GM19239 (cell line): Measurements from ENCODE around the gene LACC1.
A peak's percentile ranks its signal among the peaks of the same experiment; 100 is the strongest.

Experiments used
- DNase-seq: peaks from one replicate; pipeline ENCODE4 v3.0.0; 2011; ENCODE audit warnings: low spot score; ENCODE audit not compliant: insufficient read length
- FAIRE-seq: peaks from 2 replicates; lab custom pipeline; 2011; peaks lifted over from hg19 to GRCh38; lab: Jason Lieb, UNC

The LACC1 gene

DNA sequence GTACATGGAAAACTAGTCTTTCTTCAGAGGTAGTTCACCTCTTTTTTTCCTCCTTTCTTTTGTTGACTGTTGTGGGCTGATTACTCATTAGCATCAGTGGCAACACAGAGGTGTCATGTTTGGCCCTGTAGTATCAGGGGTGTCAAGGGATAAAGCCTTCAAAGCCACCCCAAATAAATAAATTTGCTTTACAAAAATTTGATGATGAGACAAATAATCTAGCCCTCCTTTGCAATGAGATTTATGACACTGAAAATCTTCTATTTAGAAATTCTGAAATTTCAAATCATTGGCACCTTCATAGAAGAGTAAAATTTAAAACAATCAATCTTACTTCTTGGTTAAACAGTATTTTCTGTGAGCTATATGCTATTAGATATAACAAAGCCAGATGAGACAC is 1.9 kb downstream of the LACC1 start:
- DNase-seq = no peak
- FAIRE-seq = no peak

DNA sequence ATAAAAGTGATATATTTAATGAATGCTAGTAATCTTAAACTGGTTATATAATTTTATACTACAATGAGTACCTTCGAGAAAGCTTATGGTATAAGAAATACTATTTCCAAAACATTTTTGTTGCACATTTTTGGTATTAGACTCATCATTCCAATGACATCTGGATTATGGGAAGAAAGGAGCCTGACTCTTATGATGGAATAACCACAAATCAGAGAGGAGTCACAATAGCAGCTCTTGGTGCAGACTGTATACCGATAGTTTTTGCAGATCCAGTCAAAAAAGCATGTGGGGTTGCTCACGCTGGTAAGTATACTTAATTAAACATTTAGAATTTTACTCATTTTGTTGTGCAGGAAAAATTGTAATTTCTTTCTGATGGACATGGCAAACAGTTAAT is 3.9 kb downstream of the LACC1 start:
- FAIRE-seq (no peak), DNase-seq (no peak)

DNA sequence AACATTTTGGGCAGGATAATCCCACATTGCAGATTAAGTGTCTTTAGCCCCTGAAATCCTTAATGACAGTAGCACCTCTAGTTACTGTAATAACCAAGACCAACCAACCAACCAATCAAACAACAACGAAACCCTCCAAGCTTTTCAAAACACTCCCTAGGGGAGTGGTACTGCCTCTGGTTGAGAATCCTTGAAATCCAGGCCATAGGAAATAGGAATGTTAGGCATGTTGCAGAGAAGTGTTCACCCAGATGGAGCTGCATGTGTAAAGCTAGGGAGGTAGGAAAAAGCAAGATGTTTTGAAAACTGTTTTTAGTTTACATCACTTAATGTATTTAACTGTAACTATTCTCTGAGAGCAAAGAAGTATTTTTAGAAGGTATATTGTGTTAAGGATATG is 4.5 kb downstream of the LACC1 start:
- FAIRE-seq = no peak

DNA sequence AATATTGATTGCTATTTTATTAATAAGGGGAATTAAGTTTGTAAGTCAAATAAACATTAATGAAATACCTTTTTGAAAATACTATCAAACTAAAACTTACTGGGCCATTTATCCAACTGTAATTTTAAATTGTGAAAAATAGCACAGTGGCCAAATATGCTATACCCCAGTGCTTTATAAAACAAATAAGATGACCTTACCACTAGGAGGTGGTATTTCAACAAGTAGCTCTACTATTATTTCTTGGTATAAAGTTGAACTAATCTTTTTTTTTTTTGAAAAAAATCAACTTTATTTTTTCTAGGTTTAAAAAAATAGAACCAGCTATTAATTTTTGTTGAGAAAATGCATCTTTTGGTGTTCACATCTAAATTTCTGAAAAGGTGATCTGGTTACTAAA is 14.7 kb downstream of the LACC1 start:
- no peak for DNase-seq
- FAIRE-seq = no peak

More for the DNA sequence above, 4.5 kb downstream of the LACC1 start:
- no peak for DNase-seq

DNA sequence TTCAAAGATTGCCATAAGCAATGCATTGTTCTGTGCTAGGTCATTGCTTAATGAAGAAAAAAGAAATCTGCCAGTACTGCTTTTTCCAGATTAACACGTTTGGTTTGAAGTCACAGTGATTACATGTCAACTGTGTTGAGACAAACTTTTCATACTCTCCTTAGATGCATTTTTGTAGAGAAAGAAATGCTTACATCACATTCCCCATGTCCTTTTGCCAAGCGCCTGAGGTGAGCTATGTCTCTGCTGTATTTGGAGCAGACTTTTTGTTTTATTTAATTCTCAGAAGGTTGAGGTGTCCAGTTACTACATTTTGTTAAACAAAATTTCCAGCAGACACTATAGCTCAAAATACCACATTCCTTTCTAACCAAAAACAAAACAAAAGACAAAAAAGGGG is 16.2 kb downstream of the LACC1 start:
- DNase-seq (no peak), FAIRE-seq (no peak)

DNA sequence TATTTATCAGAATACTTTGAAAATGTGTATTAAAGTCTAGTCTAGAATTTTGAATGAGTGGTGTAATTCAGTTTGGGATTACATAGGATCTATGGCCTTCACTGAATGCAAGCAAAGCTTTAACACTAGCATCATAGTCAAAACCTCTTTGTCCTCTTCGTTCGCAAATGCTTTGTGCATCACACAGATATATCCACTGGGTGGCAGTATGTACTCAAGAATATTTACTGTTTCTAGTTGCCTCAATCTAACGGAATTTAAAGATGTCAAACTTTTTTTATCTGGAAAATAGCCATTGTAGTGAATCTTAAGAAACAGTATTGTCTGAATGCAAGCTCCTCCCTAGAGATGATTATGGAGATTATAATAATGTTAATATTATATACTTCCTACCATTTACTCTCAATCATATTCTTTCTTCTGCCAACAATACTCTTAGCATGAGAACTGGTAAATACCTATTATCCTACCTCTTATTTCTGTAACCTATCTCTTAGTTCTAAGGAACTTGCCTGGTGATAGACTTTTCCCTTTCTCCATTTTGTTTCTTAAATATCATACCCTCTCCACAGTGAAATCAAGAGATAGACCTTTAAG is 25.8 kb downstream of the LACC1 start:
- DNase-seq (peak; percentile 23), FAIRE-seq (peak; percentile 90)

DNA sequence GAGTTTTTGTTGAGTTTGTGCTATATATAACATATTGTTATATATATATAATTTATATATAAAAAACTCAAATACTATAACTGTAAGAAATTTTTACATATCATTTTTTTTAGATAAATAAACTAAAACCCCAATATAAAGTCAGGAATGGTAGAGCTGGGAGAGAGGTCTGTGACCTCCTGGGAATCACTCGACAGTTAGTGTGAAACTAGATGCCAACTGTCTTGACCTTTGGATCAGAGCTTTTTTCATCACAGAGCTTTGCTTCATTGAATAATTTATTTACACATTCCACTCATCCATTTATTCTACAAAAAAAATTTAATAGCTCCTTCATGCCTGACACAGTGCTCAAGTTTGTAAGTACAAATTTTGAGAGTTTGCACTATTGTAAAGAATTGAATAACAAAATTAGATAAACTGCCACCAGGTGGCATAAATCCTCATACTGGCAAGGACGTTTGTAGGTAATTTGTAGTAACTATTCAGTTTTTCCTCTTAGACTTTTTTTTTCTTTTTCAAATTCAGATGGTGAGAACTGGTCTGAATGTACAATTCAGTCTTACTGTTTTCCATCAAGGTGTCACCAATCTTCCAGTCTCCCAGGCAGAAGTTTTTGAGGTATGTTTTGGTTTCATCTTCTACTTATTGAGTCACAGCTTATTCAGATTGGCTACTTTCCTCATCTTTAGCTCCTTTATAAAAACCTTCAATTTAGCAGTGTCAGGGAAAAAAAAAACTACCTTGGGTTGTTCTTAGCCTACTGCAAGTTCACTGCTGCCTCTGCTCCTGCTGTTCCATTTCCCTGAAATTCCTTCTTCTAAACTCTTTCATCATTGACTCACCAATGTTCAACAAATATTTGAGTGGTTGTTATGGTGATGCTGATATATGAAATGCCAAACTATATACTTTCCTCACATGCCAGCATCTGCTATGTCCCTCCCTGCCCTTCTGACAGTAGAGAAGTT is 28.7 kb downstream of the LACC1 start:
- no peak for FAIRE-seq
- DNase-seq = no peak

DNA sequence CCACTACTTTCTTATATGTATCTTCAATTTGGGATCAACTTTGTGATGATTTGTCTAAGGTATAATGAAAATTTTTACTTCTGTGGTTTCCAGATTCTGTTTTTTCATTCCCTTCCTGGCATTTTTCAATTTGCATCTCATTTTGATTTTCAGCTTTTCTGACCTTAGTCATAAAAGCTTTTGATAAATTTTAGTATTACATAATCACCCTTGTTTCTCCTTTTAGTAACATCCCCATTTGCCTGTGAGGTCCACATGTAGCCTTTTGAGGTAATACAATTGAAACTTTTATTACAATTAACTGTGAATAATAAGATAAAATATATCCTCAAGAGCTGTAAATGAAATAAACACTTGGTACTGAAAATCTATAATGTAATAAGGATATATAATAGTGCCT is 31.2 kb downstream of the LACC1 start:
- FAIRE-seq (no peak), DNase-seq (no peak)

DNA sequence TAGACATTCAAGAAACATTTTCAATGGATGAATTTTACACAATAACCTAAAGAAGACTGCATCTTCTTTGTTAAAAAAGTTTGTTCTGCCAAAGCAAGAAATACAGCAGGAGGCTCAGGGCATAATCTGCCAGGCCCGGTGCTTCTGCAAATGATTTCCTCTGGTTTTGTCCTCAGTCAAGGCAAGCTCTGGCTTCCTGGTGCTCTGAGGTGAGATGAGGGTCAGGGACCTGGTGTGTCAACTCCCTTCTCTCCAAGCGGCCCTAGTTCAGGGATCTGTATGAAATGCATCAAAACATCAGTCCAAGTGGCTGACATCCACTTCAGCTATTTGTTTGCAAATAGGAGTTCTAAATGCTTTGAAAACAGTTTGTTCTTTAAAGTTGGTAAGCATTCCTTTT is 31.6 kb downstream of the LACC1 start:
- FAIRE-seq = no peak
- no peak for DNase-seq

DNA sequence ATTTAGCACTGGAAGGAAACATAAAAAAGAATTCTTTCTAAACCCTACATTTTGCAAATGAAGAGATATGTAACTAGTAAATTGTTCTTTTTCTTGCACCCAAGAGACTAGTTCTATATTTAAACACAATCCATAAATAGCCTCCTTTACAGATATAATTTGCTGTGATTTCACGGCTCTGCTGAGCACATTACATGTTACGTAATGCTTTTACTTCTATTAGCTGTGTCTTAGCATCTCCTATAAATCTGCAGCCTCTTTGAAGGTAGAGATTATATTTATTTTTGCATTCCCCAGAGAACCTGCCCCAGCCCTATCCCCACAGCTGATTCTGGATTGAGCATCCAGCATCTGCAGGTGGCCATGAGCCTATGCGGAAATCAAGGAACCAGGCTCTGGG is 32.2 kb downstream of the LACC1 start:
- DNase-seq (no peak), FAIRE-seq (no peak)

DNA sequence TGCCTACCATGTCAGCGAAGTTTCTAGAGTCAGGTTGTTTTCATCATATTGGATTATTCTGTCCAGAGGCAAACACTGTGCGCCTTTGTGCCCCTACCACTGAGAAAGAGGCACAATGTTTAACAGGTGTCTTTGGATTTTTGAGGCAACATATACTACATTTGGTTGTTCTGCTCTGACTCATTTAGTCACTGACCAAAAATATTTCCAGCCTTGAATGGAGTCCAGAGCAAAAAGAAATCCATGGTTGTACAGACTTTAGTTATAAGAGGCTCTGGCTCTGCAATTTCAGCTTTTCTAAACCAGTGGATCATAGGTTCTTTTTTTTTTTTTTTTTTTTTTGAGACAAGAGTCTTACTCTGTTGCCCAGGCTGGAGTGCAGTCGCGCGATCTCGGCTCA is 35.7 kb downstream of the LACC1 start:
- no peak for DNase-seq
- FAIRE-seq = no peak

DNA sequence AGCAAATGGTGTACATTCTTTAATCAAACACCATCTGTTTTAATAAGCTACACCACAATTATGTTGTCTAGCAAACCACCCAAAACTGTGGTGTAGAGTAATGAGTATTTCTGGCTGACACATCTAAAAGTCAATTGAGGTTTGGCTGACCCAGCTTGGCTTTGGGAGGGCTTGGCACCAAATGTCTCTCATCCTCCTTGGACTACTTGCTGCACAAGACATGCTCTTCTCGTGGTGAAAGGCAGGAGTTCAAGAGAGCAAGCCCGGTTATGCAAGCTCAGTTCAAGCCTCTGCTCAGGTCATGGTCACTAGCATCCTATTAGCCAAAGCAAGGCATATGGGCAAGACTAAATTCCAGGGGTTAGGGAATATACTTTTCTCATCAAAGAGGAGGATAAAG is 37.1 kb downstream of the LACC1 start:
- DNase-seq (no peak), FAIRE-seq (no peak)

DNA sequence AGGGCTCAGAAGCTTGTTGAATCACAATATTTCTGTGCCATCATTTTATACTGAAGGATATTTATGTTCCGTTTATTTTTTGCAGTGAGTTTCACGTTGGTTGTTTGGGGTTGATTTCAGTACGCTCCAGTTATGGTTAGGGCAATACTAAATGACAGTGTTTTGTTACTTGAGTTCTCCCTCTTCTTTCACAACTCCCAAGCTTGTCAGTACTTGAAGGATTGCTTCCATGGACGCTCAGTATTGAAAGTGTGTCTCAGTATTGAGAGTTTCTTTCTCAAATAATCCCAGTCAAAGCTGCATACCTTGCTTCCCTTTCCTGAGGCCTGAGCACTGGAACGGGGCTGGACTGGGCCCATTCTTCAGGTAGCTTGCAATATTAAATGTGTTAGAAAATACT is 38.9 kb downstream of the LACC1 start:
- FAIRE-seq (no peak), DNase-seq (no peak)

DNA sequence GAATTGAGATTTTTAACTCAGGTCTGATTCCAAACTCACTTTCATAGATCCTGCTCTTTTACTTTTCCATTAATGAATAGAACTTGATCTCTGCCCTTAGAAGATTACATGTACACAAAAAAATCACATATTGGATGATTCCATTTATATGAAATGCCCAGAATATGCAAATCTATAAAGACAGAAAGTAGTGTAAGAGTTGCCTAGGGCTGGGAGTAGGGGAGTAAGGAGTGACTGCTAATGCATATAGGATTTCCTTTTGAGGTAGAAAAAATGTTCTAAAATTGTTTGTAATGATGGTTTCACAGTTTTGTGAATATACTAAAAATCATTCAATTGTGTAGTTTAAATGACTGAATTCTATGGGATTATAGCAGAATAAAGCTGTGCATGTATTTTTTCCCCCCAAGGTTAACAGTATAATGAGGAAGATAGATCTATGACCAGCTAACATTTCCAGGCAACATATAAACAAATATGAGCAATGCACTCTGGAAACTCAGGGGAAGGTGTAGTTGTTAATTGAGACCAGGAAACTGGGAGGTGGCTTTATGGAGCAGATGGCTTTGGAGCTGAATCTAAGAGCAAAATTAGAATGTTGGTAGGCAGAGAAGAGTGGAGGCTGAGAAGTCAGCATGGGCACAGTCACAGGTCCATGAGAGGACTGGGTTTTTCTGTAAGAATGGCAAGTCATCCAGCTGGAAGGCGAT is 41.4 kb downstream of the LACC1 start:
- FAIRE-seq (no peak), DNase-seq (no peak)

DNA sequence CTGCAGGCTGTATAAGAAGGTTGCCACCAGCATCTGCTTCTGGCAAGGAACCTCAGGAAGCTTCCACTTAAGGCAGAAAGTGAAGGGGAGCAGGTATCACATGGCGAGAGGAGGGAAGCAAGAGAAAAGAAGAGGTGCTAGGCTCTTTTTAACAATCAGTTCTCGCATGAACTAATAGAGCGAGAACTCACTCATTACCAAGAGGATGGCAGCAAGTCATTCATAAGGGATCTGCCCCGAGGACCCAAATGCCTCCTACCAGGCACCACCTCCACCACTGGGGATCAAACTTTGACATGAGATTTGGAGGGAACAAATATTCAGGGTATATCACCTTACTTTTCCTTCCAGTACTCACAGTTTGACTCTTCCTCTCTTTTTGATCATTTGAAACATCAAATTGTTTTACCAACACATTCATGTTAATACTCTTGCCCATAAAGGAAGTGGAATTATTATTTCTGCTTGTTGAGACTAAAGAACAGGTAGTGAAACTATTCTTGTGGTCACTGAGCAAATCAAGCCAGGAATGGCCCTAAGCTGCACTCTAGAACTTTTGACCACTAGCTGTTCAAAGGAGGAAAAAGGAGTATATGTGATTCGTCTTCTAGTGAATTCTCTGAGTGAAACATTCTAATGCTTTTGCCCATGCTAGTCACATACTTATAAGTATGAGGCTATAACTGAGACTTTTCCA is 45.0 kb downstream of the LACC1 start:
- peak; percentile 7 for DNase-seq
- FAIRE-seq = peak; percentile 81

DNA sequence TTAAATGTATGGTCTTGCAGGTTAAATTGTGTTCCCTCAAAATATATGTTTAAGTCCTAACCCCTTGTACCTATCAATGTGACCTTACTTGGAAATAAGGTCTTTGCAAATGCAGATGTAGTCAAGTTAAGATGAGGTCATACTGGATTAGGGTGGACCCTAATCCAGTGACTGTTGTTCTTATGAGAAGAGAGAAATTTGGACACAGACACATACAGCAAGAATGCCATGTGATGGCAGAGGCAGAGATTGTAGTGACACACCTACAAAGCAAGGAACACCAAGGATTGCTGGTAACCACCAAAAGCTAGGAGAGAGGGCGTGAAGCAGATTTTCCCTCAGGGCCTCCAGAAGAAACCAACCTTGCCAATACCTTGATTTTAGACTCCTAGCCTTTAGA is 50.2 kb downstream of the LACC1 start:
- FAIRE-seq (no peak), DNase-seq (no peak)

DNA sequence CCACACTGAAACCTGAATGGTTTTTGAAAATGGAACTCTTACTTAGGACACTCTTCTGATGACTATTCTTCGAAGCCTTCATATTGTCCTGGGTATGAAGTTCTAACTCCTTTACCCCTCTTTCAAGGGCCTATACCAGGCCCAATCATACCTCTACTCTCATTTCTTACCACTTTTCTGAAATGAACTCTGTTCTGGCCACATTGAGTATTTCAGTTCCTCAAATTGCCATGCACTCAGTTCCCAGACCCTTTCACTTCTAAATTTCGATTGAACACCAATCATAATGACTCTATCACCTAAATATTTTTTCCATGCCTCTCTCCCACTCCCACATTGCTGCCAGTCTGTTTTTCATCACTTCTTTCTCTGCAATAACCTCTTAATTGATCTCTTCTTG is 53.7 kb downstream of the LACC1 start:
- peak; percentile 91 for FAIRE-seq

DNA sequence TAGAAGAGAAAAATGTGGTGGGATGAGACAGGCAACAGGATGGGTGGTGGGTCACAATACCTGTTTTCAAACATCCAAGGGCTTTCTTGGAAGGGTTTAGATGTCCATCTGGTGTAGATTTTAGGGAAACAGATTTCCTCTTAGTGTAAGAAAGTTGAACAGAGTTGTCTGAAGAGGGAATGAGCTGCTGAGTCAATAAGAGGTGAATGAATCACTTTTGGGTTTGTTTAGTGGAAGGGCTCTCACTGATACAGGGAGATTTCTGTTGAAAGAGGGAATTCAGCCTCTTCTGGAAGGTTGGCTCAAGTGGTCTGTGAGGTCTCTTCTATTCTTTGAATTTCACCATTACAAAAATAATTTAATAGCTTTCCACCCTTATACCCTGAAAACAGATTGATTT is 54.6 kb downstream of the LACC1 start:
- FAIRE-seq (no peak), DNase-seq (no peak)

More for the DNA sequence above, 53.7 kb downstream of the LACC1 start:
- DNase-seq = peak; percentile 35

DNA sequence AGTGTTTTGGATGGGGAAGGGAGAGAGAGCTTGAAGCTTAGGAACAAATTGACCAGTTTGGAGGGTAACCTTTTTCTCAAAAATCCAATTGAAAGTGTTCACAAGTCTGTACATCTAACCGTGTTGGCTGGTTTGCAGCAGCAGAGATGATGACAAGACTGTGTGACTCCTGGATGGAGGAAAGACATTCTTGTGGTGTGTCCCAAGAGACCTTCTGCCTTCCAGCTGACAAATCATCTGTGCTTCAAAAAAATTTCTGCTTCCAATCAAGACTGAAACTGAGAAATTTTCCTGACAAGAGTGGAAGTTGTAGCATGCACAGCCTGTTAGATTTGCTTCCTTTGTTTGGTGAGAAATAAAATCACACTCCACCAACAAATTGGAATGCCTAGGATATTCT is 56.2 kb downstream of the LACC1 start:
- no peak for FAIRE-seq
- no peak for DNase-seq

DNA sequence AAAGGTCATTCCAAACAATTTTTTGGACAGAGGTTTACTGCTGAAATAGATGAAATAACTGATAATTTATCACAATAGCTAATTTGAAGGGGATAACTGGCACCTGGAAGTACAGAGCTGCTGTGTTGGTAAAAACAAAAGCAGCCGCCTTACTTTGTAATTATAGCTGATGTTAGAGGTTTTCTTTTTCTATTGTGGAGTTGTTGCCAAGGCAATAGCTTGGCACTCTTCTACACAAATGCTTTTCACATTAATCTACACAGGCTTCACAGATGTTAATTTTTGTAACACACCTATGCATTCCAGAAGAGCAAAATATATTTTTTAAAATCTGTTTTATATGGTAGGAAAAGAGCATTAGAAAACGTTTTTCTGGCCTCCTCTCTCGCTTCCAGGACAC is 56.9 kb downstream of the LACC1 start:
- FAIRE-seq (no peak), DNase-seq (no peak)

DNA sequence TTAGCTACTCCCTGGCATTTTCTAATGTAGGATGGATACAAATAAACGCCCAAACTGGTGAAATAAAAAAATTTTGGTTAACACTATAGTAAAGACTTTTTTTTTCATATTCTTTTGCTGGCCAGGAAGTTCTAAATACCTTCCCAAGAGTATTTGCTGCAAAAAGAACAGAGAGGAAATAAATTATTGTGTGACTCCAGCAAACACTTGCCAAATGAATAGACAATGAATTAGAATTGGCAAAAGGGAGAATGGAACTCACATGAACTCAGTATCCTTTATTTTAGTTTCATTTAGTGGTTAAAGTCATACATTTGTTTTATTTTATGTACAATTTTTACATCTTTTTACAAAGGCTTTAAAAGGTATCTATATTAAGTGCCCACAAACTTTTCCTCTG is 58.1 kb downstream of the LACC1 start:
- no peak for DNase-seq
- FAIRE-seq = no peak
